ENCODE measurements around the gene DIP2C.
"Not testable (repeated sequence)": the region's sequence is repeated elsewhere in the genome, so short reads cannot be mapped to it uniquely, and the experiment has no call there.

Gene DIP2C

DNA sequence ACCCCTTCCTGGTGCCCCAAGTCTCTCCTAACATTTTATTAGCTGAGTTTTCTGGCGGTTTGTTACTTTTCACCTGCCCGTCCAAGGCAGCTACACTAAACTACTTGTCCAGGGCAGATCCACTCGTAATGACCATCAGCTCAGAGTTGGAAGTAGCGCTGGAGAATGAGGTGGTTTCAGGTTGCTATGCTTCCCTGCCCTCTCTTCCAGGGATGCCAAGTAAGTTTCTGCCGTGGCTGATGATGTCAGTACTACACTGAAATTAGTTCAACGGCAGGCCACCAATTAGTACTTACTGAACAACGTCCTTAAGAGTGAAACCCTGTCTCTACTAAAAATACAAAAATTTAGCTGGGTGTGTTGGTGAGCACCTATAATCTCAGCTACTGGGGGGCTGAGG lies 55.2 kb downstream of the DIP2C start:
- ChIA-PET CTCF (interaction anchor here (0.5 kb wide), 1 partner anchor 223 kb away, joined by 3 read pairs; no protein-coding TSS in a partner anchor), POLR2A (ENCODE audit: low non-redundant PET) (no interaction called here)
- TF ChIP-seq, protein P1, sequence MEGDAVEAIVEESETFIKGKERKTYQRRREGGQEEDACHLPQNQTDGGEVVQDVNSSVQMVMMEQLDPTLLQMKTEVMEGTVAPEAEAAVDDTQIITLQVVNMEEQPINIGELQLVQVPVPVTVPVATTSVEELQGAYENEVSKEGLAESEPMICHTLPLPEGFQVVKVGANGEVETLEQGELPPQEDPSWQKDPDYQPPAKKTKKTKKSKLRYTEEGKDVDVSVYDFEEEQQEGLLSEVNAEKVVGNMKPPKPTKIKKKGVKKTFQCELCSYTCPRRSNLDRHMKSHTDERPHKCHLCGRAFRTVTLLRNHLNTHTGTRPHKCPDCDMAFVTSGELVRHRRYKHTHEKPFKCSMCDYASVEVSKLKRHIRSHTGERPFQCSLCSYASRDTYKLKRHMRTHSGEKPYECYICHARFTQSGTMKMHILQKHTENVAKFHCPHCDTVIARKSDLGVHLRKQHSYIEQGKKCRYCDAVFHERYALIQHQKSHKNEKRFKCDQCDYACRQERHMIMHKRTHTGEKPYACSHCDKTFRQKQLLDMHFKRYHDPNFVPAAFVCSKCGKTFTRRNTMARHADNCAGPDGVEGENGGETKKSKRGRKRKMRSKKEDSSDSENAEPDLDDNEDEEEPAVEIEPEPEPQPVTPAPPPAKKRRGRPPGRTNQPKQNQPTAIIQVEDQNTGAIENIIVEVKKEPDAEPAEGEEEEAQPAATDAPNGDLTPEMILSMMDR (conservative IDR thresholded peaks at IDR 0.05; ENCODE audit: low read depth): no peak
- no peak overlapping the region for H3K27ac ChIP-seq
- DNase-seq (ENCODE audit: low spot score): no peak

DNA sequence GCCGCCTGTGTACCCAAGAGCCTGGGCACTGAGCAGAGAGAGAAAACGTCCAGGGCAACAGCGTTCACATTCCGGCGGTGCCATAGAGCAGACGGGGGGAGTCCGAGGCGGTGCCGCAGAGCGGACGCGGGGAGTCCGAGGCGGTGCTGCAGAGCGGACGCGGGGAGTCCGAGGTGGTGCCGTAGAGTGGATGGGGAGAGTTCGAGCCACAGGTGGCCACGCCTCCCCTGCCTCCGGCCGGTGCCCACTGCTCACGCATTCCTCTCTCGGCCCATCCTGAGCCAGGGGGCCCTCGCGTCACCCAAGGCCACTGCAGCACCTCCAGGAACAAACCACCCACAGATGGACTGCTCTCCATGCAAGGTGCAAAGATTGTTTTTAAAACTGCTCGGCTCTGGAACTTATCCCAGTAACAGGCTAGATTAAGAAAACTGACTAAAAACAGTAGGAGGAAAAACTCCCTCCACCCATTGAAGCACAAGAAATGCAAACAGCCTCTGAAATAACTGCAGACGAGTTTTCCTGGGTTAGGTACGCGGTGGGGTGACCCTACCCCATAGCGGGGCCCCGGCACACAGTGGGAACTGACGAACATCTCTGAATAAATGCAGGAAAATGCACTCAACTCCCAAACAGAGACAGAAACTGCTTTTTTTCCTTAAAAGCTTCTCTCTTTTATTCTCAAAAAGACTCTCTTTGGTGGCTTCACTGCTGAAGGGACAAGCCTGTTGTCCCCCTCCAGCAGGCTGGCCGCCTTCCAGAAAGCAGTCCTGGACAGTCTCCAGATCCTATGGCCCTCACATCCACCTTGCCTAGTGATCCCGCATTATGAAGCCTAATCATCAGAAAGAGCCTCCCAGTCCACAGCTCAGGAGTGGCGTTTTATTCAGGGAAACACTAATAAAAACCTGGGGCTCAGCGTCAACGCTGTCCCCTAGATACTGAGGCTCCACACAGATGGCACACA lies 55.9 kb downstream of the DIP2C start:
- ChIA-PET CTCF (interaction anchor here (0.5 kb wide), 1 partner anchor 224 kb away, joined by 3 read pairs; no protein-coding TSS in a partner anchor), POLR2A (ENCODE audit: low non-redundant PET) (no interaction called here)
- no peak for DNase-seq (ENCODE audit: low spot score)
- TF ChIP-seq, protein P1 (conservative IDR thresholded peaks at IDR 0.05; ENCODE audit: low read depth): no peak
- no peak overlapping the region for H3K27ac ChIP-seq

DNA sequence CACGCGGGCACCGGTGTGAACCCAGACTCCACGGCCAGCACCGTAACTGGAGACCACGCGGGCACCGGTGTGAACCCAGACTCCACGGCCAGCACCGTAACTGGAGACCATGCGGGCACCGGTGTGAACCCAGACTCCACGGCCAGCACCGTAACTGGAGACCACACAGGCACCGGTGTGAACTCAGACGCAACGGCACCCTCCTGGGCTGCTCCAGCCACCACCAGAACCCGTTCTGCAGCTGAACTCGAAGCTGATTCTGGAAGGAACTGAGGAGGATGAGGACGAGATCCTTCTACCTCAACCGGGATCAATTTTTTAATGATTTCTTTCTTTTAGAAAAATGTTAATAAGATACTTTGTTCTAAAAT lies 56.7 kb downstream of the DIP2C start:
- H3K27ac ChIP-seq; CTCF ChIA-PET; POLR2A ChIA-PET (ENCODE audit: low non-redundant PET); DNase-seq (ENCODE audit: low spot score): not testable (repeated sequence)

DNA sequence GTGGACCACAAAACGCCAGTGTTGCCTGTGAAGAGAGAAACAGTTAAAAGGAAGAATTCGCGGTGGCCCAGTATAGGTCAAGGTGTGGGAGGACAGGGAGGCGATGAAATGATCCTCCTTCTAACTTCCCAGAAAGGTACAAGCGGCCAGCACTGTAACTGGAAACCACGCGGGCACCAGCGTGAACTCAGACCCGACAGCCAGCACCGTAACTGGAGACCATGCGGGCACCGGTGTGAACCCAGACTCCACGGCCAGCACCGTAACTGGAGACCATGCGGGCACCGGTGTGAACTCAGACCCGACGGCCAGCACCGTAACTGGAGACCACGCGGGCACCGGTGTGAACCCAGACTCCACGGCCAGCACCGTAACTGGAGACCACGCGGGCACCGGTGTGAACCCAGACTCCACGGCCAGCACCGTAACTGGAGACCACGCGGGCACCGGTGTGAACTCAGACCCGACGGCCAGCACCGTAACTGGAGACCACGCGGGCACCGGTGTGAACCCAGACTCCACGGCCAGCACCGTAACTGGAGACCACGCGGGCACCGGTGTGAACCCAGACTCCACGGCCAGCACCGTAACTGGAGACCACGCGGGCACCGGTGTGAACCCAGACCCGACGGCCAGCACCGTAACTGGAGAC lies 57.2 kb downstream of the DIP2C start:
- CTCF ChIA-PET; DNase-seq (ENCODE audit: low spot score); H3K27ac ChIP-seq; POLR2A ChIA-PET (ENCODE audit: low non-redundant PET): not testable (repeated sequence)

DNA sequence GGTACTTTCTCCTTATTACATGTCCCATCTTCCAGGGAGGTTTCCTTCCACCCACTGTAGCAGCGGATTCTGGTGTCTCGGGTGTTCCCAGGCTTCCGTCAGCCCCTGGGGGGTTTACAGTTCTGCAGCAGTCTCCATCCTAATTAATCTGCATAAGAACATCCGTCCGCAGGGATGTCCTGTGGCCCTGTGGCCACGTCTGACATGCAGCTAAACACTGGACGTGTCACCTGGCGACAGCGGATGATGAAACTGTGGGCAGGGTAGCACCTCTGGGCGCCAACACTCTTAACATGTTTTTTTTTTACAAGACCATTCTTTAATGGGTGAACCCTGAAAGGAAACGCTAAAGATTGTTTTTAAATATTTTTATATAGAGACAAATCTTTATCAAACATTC lies 58.2 kb downstream of the DIP2C start:
- CTCF ChIA-PET: no interaction called here
- DNase-seq (ENCODE audit: low spot score): no peak
- POLR2A ChIA-PET (ENCODE audit: low non-redundant PET): no interaction called here
- no peak overlapping the region for H3K27ac ChIP-seq
- TF ChIP-seq, protein P1 (conservative IDR thresholded peaks at IDR 0.05; ENCODE audit: low read depth): no peak

DNA sequence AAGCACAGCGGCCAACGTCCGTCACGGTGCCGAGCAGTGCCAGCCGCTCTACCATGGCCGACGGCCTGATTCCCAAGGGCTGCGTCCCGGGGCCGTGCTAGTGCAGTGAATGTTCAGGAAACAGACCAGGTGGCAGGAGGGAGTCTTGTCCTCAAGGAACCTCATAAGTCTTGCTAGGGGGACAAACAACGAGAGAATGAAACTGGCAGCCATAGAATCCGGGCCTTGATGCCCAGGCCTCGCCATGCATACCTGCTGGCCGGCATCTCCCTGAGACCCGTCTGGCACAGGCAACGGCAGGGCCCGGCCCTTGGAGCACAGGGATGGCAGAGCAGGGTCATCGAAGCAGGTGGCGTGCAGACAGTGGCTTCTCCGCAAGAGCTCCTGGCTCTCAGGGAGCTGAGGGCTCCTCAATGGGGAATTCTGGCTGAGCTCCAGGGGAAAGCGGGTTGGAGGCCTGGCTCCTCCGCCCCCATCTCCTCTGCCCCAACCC lies 58.8 kb downstream of the DIP2C start:
- CTCF ChIA-PET: no interaction called here
- DNase-seq (ENCODE audit: low spot score): no peak
- TF ChIP-seq, protein P1 (conservative IDR thresholded peaks at IDR 0.05; ENCODE audit: low read depth): no peak
- H3K27ac ChIP-seq: no peak overlapping the region
- POLR2A ChIA-PET (ENCODE audit: low non-redundant PET): no interaction called here

DNA sequence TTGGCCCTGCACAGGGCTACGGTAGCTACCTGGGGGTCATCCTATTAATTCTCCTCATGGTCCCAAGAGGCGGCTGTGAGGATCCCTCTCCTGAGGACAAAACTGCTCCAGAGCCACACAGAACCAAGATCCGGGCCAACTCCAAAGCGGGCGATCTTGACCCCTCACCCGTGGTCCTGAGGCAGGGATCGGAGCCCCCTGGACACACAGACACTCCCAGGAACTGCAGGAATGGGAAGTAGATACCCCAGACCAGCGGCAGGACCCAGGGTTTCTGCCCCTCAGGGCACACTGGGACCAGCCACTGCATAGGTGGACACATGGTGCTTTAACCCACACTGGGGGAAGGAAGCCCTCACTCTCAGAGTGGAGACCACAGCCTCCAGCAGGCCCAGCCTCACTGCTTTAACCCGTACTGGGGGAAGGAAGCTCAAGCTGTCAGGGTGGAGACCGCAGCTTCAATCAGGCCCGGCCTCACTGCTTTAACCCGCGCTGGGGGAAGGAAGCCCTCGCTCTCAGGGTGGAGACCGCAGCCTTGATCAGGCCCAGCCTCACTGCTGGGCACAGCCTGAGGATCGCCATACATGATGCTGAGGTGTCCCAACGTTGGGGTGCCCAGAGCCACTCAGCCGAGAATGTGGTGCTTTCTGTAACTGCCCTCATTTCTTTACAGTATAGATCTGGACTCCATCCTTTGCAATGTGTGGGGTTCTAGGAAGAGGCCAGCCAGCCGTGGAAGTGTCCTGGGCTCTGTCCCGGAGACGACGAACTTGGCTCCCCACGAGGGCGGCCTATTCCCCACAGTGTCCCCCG lies 60.1 kb downstream of the DIP2C start:
- CTCF ChIA-PET: no interaction called here
- no peak overlapping the region for H3K27ac ChIP-seq
- POLR2A ChIA-PET (ENCODE audit: low non-redundant PET): no interaction called here
- no peak for DNase-seq (ENCODE audit: low spot score)
- TF ChIP-seq, protein P1 (conservative IDR thresholded peaks at IDR 0.05; ENCODE audit: low read depth): no peak
